ENCODE data around the gene KIF5A. TPM values are rescaled to one million over a fixed set of nuclear protein-coding genes. Genes with fewer than 3 reads are reported as not detected.

Gene KIF5A
- total and polyA plus RNA-seq, 2 donors (not counting 3 experiments of a cell fraction or from before 2014, with no cell fraction given), result 0.07 to 0.35 TPM

- H3K4me3 ChIP-seq (replicated peaks in 1 of 3; ENCODE audit: insufficient read depth in 1 of 3, low read depth in 1 of 3, low read length in 3 of 3), result no peak overlapping the region
- TF ChIP-seq JUN (IDR thresholded peaks at IDR 0.05; ENCODE audit: borderline replicate concordance, insufficient read depth, insufficient read length, low read depth), result no peak
- no peak for TF ChIP-seq EZH2 (IDR thresholded peaks at IDR 0.05; ENCODE audit: borderline replicate concordance, low read depth, low read length, severe bottlenecking)
- CTCF ChIA-PET, result no interaction called here
- dilution Hi-C loops (cut with MboI; ENCODE audit: extremely low pct_ligation_motif_present, low sequenced_read_pairs), result no loop called here
- POLR2A ChIA-PET, result no interaction called here
- no peak overlapping the region for H3K9ac ChIP-seq (replicated peaks; ENCODE audit: extremely low read depth, insufficient read depth, low read length)
- no peak overlapping the region for H2AFZ ChIP-seq (ENCODE audit: low read depth, low read length)
- H3K36me3 ChIP-seq (ENCODE audit: control insufficient read depth in 2 of 2, extremely low read depth in 1 of 2, insufficient read depth in 2 of 2, low read length in 2 of 2), result peaks cover 28 to 61% of the 10 kb centered on the region in 2 experiments
- BruUV-seq (replicated peaks), result TSS peak; percentile 28
- H3K9me1 ChIP-seq (replicated peaks; ENCODE audit: control insufficient read depth, extremely low read depth, insufficient read depth, low read length), result no peaks in the 10 kb centered on the region
- DNase-seq (ENCODE audit: low read depth, low spot score), result no peak
- no peaks in the 10 kb centered on the region for H4K20me1 ChIP-seq (replicated peaks; ENCODE audit: control insufficient read depth, extremely low read depth, insufficient read depth, low read length)
- H3K27me3 ChIP-seq (ENCODE audit: control insufficient read depth in 2 of 2, insufficient read depth in 2 of 2, low read length in 2 of 2), result no peaks in the 10 kb centered on the region
- no peaks in the 10 kb centered on the region for H3K9me3 ChIP-seq (replicated peaks; ENCODE audit: control insufficient read depth, insufficient read depth, low read length)
- H3K4me2 ChIP-seq (ENCODE audit: insufficient read depth, low read length), result no peak overlapping the region
- intact Hi-C loops (cut with micrococcal nuclease), result no loop called here
- no peaks in the 10 kb centered on the region for H3K4me1 ChIP-seq (ENCODE audit: control insufficient read depth, extremely low read depth, insufficient read depth, low read length)
- no peak for FAIRE-seq
- H3K27ac ChIP-seq (ENCODE audit: insufficient read depth, low read depth, low read length), result no peak overlapping the region
- peaks cover 3% of the 10 kb centered on the region for H3K79me2 ChIP-seq (ENCODE audit: control insufficient read depth, insufficient read depth, low read length)
These were observed 20.0 kb upstream of the KIF5A start for GRCh38 chr12:57529831-57530230.

- Histone ChIP-seq H3K9me1 (replicated peaks; ENCODE audit: control insufficient read depth, extremely low read depth, insufficient read depth, low read length) (no peaks in the 10 kb centered on the region), H2AFZ (ENCODE audit: low read depth, low read length) (no peak overlapping the region), H3K36me3 (ENCODE audit: control insufficient read depth in 2 of 2, extremely low read depth in 1 of 2, insufficient read depth in 2 of 2, low read length in 2 of 2) (peaks cover 34 to 65% of the 10 kb centered on the region in 2 experiments), H3K79me2 (ENCODE audit: control insufficient read depth, insufficient read depth, low read length) (no peaks in the 10 kb centered on the region), H3K9me3 (replicated peaks; ENCODE audit: control insufficient read depth, insufficient read depth, low read length) (no peaks in the 10 kb centered on the region), H3K9ac (replicated peaks; ENCODE audit: extremely low read depth, insufficient read depth, low read length) (no peak overlapping the region), H3K4me3 (replicated peaks in 1 of 3; ENCODE audit: insufficient read depth in 1 of 3, low read depth in 1 of 3, low read length in 3 of 3) (no peak overlapping the region), H3K27ac (ENCODE audit: insufficient read depth, low read depth, low read length) (no peak overlapping the region), H3K27me3 (ENCODE audit: control insufficient read depth in 2 of 2, insufficient read depth in 2 of 2, low read length in 2 of 2) (no peaks in the 10 kb centered on the region), H3K4me1 (ENCODE audit: control insufficient read depth, extremely low read depth, insufficient read depth, low read length) (no peaks in the 10 kb centered on the region), H4K20me1 (replicated peaks; ENCODE audit: control insufficient read depth, extremely low read depth, insufficient read depth, low read length) (no peaks in the 10 kb centered on the region), H3K4me2 (ENCODE audit: insufficient read depth, low read length) (no peak overlapping the region)
- no peak for DNase-seq (ENCODE audit: low read depth, low spot score)
- BruUV-seq (replicated peaks), result no TSS peak
- TF ChIP-seq POLR2A (IDR thresholded peaks at IDR 0.05; ENCODE audit: low read depth, low read length), result no peak
- no peak for TF ChIP-seq CTCF (IDR thresholded peaks at IDR 0.05; ENCODE audit: extremely low read depth in 1 of 2, insufficient read depth in 1 of 2, low read depth in 1 of 2, low read length in 2 of 2)
- no peak for TF ChIP-seq FOS (IDR thresholded peaks at IDR 0.05; ENCODE audit: borderline replicate concordance, insufficient read depth, low read length)
- no peak for TF ChIP-seq MAX (IDR thresholded peaks at IDR 0.05; ENCODE audit: insufficient read depth, insufficient read length)
- TF ChIP-seq GATA2 (IDR thresholded peaks at IDR 0.05; ENCODE audit: insufficient read depth, insufficient read length, low read depth, low read length), result no peak
- TF ChIP-seq EZH2 (IDR thresholded peaks at IDR 0.05; ENCODE audit: borderline replicate concordance, low read depth, low read length, severe bottlenecking), result no peak
- TF ChIP-seq POLR2AphosphoS5 (IDR thresholded peaks at IDR 0.05; ENCODE audit: insufficient read depth, low read depth, low read length), result no peak
- TF ChIP-seq MYC (IDR thresholded peaks at IDR 0.05; ENCODE audit: low read depth, low read length), result no peak
- TF ChIP-seq JUN (IDR thresholded peaks at IDR 0.05; ENCODE audit: borderline replicate concordance, insufficient read depth, insufficient read length, low read depth), result no peak
- no peak for FAIRE-seq
- CTCF ChIA-PET, result no interaction called here
- intact Hi-C loops (cut with micrococcal nuclease) (no loop called here), dilution Hi-C loops (cut with MboI; ENCODE audit: extremely low pct_ligation_motif_present, low sequenced_read_pairs) (no loop called here)
- POLR2A ChIA-PET, result no interaction called here
These were observed 19.3 kb upstream of the KIF5A start for GRCh38 chr12:57530396-57531142.

Data from endothelial cell of umbilical vein (primary cell).